HT1080 (cell line): Measurements from ENCODE around the gene SPIN2A. TPM values are rescaled to one million over a fixed set of nuclear protein-coding genes. Genes with fewer than 3 reads are reported as not detected.
"Not testable (repeated sequence)": the region's sequence is repeated elsewhere in the genome, so short reads cannot be mapped to it uniquely, and the experiment has no call there.

Experiments used
- DNase-seq: peaks from one replicate; pipeline ENCODE4 v3.0.0-alpha.2; 2015; ENCODE audit warnings: low read depth
- polyA plus RNA-seq, 2 experiments: library from polyadenylated mRNA; depleted of rRNA; stranded (reverse); fragments of >200 nt; gene quantifications; 2 replicates each; pipeline ENCODE4 v1.2.3, GENCODE V29; 2015
- total RNA-seq: library from RNA; depleted of rRNA; stranded (reverse); fragments of >200 nt; shearing (Covaris generic); gene quantifications from 2 replicates; pipeline ENCODE4 v1.2.3, GENCODE V29; 2014; rRNA removed

Gene SPIN2A
- 0.37 and 0.63 TPM in 2 replicates for total RNA-seq
- polyA plus RNA-seq (2015; cell fraction: cytosol; rRNA removed), result 0.06 and 0.15 TPM in 2 replicates
- polyA plus RNA-seq (2015; cell fraction: nucleus; rRNA removed), result 0.81 and 1.6 TPM in 2 replicates

- not testable (repeated sequence) for DNase-seq
Observed at GRCh38 chrX:57137073-57137472, at the start of gene SPIN2A. SPIN2A (minus strand) TSS chrX:57137397; CDS start chrX:57136597, 800 bp downstream.

- no peak for DNase-seq
Observed at GRCh38 chrX:57178605-57179004, 41.4 kb upstream of the SPIN2A start.

GRCh38 chrX:57177070-57177469 lies 39.9 kb upstream of the SPIN2A start:
- no peak for DNase-seq

GRCh38 chrX:57172544-57172943 lies 35.3 kb upstream of the SPIN2A start:
- no peak for DNase-seq

- DNase-seq, result peak; percentile 23
Observed at GRCh38 chrX:57156397-57157049, 19.3 kb upstream of the SPIN2A start.

GRCh38 chrX:57155171-57155570 lies 18.0 kb upstream of the SPIN2A start:
- DNase-seq, result no peak

GRCh38 chrX:57152222-57152621 lies 15.0 kb upstream of the SPIN2A start:
- DNase-seq, result not testable (repeated sequence)

GRCh38 chrX:57138674-57139073 lies 1.5 kb upstream of the SPIN2A start:
- DNase-seq, result no peak

GRCh38 chrX:57137501-57137900 lies 304 bp upstream of the SPIN2A start:
- no peak for DNase-seq

- DNase-seq, result not testable (repeated sequence)
Observed at GRCh38 chrX:57136589-57136988, 608 bp downstream of the SPIN2A start.

GRCh38 chrX:57135287-57135686 lies 1.9 kb downstream of the SPIN2A start:
- no peak for DNase-seq

- peak; percentile 60 for DNase-seq
Observed at GRCh38 chrX:57134702-57135101, 2.5 kb downstream of the SPIN2A start.

GRCh38 chrX:57133706-57134105 lies 3.5 kb downstream of the SPIN2A start:
- no peak for DNase-seq

- DNase-seq, result not testable (repeated sequence)
Observed at GRCh38 chrX:57133284-57133683, 3.9 kb downstream of the SPIN2A start.

- no peak for DNase-seq
Observed at GRCh38 chrX:57132046-57132445, 5.2 kb downstream of the SPIN2A start.

GRCh38 chrX:57121816-57122215 lies 15.4 kb downstream of the SPIN2A start:
- no peak for DNase-seq

- DNase-seq, result peak; percentile 90
Observed at GRCh38 chrX:57121162-57121755, 15.9 kb downstream of the SPIN2A start, which contains the start of gene SPIN2B. SPIN2B (minus strand) TSS chrX:57121548.

- not testable (repeated sequence) for DNase-seq
Observed at GRCh38 chrX:57120619-57121161, 16.5 kb downstream of the SPIN2A start.

GRCh38 chrX:57119416-57119815 lies 17.8 kb downstream of the SPIN2A start:
- no peak for DNase-seq

- not testable (repeated sequence) for DNase-seq
Observed at GRCh38 chrX:57117566-57117965, 19.6 kb downstream of the SPIN2A start.

- no peak for DNase-seq
Observed at GRCh38 chrX:57104921-57105398, 32.2 kb downstream of the SPIN2A start.

- DNase-seq, result no peak
Observed at GRCh38 chrX:57104406-57104805, 32.8 kb downstream of the SPIN2A start.
